ACHN (cell line): ENCODE measurements around the gene ITGB7.
A peak's percentile ranks its signal among the peaks of the same experiment; 100 is the strongest.
"Not testable (repeated sequence)": the region's sequence is repeated elsewhere in the genome, so short reads cannot be mapped to it uniquely, and the experiment has no call there.

Source experiments
- DNase-seq: peaks from one replicate; pipeline ENCODE4 v3.0.0-alpha.2; 2015
- in situ Hi-C: cut with HindIII; loops from 2 replicates; pipeline ENCODE4 v1.10.0; 2017; ENCODE audit warnings: low sequenced_read_pairs, low pct_ligation_motif_present, low pct_unique_long_range_greater_than_20kb

Gene ITGB7

DNA sequence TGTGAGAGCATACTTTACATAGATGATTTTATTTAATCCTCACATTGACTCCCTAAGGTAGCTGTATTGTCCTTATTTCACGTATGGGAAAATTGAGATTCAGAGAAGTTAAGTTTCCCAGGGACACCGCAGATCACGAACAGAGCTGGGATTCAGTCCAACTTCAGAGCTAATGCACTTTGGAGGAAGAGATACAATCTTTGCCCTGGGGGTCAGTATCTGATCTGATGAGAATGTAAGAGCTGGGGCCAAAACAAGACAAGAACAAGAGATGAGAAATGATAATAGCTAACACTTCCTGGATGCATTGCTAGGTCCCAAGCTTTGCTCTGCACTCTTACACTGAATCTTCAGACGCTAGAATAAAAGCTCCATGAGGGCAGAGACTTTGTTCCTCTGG is 20.3 kb downstream of the ITGB7 start:
- no peak for DNase-seq
- in situ Hi-C loops: no loop called here

DNA sequence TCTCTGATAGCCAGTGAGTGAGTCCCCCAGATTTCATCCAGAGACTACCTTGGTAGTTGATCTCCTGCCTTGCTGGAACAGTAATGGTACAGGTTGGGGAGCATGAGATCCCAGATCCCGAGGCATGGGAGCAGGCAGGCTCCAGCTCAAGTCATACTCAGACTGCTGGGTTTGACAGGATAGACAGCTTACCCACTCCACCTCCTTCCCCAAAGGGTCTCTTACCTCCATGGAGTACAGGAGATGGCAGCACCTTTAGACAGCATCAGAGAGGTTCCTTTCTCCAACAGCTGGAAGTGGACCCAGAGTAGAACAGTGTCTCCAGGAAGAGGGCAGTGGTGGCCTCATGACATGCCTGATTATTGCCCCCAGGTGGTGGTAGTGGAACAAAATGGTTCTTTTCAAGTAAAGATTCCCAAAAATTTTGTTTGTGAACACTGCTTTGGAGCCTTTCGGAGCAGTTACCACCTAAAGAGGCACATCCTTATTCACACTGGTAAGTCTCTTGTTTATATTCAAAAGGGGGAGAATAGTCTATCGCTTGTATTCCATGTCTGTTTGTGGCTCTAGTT is 21.4 kb downstream of the ITGB7 start:
- DNase-seq: no peak
- in situ Hi-C loops: no loop called here

DNA sequence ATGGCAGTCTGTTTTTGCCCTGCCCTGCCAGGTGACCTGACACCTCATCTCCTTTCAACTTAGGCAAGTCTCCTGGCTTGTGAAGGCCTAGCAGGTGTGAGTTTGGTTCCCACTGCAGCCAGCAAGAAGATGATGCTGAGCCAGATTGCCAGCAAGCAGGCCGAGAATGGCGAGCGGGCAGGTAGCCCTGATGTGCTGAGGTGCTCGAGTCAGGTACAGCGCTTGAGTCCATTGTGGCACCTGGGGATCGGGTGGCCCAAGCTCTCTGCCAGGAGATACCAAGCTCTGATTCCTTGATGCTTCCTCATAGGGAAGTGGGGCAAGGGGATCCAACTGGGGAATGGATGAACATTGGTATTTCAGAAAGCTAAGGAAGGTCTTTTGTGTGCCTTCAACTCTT is 22.2 kb downstream of the ITGB7 start:
- in situ Hi-C loops: no loop called here

DNA sequence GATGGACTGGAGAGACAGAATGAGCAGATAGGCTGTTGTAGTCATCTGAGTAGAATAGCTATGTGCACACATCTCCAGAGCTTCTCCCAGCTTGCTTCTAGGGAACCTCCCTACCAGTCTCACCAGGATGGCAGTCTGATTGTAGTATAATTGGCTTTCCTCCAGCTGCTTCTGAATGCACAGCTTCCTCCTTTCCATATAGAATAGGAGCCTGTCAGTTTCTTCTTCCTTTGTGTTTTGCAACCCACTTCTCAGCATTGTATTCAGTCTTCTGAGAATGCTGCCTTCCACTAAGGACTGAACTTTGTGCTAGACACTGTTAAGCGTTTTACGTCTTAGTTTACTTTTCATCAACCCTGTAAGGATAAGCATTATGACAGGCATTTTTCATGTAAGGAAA is 24.1 kb downstream of the ITGB7 start:
- DNase-seq: no peak
- in situ Hi-C loops: no loop called here

More for the DNA sequence above, 22.2 kb downstream of the ITGB7 start:
- DNase-seq: no peak

DNA sequence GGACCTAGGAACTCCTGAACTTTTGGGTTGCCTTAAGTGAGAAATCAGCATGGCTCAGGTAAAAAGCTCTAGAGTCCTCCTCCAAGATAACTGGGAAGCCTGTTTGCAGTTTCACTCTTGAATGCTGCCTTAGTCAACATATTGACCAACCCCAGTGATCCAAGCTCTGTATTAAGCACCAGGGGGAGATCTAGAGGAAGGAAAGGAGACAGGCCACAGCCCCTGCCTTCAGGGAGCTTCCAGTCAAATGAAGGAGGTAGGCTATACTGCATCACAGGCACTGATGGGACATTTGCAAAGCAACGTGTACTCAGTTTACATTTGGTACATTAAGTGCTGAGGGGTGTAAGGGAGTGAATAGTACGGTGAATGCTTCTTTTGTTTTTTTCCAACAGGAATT is 25.1 kb downstream of the ITGB7 start:
- in situ Hi-C loops: no loop called here
- no peak for DNase-seq

DNA sequence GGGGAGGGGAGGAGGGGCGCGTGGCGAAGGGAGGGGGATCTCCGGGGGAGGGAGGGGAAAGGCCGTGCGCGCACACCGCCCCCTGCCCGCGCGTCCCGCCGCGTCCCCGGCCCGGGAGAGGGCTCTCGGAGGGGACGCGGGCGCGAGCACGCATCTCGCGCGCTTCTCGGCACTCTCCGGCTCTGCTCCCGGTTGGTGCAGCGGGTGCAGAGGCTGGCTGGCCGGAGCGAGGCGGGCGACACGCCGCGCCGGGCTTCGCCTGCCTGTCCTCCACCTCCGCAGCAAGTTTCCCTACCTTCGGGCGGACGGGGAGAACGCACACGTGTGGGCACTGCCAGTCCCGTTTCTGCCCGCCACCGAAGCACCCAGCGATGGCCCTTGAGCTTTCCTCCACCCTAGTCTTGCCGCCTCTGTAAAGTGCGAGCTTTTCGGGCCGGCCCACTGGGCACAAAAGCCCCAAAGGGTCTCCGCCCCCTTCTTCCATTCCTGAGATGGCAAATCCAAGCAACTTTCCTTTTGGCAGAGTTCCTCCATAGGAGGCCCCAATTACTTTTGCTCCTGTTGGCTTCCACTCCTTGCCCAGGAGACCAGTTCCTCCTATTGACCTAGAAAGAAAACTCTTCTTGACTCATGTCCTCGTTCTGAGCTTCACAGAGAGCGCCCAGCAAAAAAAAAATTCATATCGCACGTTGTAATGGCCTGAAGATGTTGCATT is 26.0 kb downstream of the ITGB7 start:
- DNase-seq: peak; percentile 88
- in situ Hi-C loops: no loop called here

DNA sequence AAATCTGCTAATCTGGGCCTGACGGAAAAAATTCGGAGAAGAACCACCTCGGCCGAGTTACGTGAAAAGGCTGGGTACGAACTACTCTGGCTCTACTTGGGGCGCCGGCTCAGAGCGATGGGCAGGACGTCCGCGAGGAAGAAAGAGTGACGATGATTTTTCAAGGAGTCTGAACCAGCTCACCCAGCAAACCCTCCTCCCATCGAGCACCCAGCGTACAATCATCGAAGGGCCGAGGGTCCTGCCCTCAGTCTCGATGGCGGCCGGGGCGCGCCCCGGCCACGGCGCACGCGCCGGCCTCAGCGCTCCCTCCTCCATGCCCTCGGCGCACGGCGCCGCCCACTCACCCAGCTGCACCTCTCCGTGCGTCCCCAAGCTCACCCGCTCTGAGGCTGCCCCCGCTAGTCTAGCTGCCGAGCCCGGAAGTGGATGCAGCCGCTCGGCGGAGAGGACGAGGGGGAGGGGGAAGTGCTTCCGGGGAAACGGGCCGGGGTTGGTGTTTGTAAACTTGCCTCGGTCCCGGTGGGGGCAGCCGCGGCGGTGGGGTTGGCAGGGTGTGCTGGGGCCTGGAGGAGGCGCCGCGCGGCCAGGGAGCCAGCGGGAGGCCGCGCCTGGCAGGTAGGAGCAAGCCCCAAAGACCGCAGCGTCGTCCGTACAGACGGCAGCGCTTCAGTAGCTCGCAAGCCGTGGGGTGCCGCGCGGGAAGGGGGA is 26.7 kb downstream of the ITGB7 start, which contains the start of the genes CSAD and ZNF740:
CSAD (minus strand) TSS at position 706 of the 711 bp plus-strand sequence. CDS start 7,455 bp downstream, outside the sequence.
ZNF740 (plus strand) TSS at position 503 of the 711 bp plus-strand sequence. CDS start 1,262 bp downstream, outside the sequence.
- DNase-seq: peak; percentile 100
- in situ Hi-C loops: no loop called here

DNA sequence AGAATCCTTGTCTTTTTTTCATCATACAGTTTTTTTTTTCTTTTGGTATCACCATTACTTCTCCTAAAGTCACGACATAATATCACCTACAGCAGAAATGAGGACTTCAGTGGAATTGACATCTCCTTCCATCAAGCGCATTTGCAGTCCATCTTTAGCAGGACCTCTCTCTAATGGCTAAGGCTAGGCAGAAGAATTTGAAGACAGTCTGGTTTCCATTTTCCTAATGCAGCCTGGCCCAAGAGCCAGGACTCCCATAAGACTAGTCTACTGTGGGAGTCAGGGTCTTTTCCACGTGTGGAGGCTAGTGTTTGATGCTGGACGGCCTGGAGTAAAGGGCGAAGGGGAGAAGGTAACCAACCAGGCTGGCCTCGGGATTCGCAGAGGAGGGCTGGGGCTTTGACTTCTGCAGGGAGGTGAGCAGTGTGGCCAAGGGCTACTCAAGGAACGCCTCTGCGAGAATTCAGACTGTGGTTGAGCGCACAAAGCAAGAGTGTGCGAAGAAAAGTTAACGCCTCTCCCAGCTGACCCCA is 27.3 kb downstream of the ITGB7 start:
- no peak for DNase-seq
- in situ Hi-C loops: no loop called here

DNA sequence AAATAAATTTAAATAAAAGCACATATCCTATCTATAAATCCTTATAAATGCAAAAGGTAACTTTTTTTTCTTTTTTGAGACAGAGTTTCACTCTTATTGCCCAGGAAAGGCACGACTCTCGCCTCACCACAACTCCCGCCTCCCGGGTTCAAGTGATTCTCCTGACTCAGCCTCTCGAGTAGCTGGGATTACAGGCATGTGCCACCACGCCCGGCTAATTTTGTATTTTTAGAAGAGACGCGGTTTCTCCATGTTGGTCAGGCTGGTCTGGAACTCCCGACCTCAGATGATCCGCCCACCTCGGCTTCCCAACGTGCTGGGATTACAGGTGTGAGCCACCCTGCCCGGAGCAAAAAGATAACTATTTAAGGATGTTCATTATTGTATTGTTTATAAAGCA is 28.2 kb downstream of the ITGB7 start:
- DNase-seq, in situ Hi-C loops: not testable (repeated sequence)

DNA sequence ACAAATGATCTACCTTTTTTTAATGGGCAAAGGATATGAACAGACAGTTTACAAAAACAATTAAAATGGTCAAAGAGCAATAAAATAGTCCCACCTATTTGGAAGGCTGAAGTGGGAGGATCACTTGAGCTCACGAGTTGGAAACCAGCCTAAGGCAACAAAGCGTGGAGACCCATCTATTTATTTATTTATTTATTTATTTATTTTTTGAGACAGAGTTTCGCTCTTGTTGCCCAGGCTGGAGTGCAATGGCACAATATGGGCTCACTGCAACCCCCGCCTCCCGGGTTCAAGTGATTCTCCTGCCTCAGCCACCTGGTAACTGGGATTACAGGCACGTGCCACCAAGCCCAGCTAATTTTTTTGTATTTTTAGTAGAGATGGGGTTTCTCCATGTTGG is 29.6 kb downstream of the ITGB7 start:
- DNase-seq, in situ Hi-C loops: not testable (repeated sequence)

DNA sequence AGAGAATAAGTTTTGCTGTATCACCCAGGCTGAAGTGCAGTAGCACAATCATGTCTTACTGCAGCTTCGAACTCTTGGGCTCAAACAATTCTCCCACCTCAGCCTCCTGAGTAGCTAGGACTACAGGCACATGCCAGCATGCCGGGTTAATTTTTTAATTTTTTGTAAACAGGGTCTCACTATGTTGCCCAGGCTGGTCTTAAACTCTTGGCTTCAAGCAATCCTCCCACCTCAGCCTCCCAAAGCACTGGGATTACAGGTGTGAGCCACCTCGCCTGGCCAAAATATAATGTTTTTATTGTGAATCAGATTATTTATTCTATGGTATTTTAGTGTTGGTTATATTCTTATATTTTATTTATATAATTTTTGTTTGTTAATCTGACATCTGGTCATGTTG is 30.3 kb downstream of the ITGB7 start:
- in situ Hi-C loops: no loop called here
- DNase-seq: no peak

DNA sequence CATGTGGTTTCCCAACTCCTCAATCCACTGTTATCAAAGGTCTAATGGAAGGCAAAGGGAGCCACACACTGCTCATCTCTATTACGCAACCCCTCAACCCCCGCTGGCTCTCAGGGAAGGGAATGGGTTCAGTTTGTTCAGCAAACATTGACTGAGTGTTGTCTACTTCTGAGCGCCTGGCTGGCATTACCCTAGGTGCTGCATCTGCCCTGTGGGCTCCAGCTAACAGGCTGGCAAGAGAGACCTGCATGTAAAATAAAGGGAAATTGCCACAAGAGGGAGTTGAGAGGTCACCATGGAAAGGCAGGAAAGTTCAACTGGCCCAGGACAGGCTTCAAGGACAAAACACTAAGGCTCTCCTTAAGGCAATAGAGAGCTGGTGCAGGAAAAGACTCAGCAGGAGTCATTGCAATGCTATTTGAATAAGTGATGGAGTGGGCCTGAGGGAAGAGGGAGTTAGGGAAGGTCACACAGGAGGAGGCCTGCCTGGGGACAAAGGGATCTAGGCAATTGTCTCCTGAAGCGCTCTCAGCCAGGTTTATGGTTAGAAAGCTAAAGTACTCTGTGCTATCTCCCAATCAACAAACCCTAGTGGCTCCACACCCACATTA is 32.1 kb downstream of the ITGB7 start:
- in situ Hi-C loops: no loop called here
- peak; percentile 77 for DNase-seq

DNA sequence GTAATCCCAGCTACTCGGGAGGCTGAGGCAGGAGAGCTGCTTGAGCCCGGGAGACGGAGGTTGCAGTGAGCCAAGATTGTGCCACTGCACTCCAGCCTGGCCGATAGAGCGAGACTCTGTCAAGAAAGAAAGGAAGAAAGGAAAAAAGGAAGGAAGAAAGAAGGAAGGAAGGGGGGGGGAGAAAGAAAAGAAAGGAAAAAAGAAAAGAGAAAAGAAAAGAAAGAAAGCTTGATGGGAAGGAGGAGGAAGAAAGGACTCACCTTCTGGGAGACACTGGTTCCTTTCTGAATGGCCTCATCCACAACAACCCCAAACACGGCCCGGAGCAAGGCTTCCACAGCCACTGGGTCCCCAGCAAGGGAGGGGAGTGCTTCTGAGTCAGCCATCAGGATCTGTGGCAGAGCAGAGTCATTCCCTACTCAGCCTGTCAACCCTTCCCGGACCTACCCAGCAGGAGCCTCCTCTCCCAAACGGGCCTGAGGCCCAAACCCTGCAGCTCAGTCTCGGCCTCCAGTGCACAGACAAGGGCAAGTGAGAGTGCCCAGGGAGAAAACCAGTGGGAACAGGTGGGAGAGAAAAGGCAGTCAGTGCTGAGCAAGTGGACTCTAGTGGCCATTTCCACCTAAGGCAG is 33.9 kb downstream of the ITGB7 start:
- in situ Hi-C loops: no loop called here
- no peak for DNase-seq

DNA sequence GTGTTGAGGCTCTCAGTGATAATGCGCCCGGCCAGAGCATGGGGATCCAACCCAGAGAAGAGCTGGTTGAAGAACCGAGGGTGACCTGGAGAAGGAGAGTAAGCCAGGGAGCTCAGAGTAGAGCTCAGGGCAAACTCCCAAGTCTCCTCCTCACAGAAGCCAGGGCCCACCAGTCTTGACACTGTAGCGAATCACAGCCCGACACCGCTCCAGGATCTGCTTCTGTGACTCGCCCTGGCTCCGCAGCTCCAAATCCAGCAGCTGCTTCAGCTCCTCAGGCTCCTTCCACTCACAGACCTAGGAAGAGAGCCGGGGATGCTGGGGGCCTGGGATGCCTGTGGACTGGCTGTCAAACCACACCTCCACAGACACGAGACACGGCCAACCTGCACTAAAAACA is 34.7 kb downstream of the ITGB7 start:
- no peak for DNase-seq
- in situ Hi-C loops: no loop called here

DNA sequence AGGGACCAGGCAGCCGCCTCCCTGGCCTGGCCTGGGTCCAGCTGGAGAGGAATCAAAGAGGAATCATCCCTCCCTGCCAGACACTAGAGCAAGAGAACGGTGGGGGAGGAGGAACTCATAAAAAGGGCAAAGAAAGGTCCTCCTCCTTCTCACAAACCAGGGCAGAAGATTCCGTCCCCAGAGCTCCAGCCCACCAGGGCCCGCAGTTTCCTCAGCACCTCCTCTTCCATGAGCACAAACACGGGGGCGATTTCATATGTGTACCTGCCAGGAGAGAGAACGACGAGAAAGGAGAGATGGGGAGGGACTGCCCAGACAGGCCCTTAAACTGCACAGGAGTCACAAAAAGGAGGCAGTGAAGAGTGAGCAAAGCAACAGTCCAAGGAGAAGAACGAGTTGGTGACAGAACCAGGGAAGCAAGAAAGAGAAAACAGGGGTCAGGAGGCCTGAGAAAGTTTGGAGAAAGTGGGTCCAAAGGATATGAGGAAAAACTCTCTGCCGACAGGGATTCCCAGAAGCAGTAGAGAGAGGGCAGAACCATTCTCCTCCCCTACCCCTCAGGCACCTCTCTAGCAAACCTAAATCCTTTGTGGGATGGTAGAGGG is 35.2 kb downstream of the ITGB7 start:
- no peak for DNase-seq
- in situ Hi-C loops: no loop called here

DNA sequence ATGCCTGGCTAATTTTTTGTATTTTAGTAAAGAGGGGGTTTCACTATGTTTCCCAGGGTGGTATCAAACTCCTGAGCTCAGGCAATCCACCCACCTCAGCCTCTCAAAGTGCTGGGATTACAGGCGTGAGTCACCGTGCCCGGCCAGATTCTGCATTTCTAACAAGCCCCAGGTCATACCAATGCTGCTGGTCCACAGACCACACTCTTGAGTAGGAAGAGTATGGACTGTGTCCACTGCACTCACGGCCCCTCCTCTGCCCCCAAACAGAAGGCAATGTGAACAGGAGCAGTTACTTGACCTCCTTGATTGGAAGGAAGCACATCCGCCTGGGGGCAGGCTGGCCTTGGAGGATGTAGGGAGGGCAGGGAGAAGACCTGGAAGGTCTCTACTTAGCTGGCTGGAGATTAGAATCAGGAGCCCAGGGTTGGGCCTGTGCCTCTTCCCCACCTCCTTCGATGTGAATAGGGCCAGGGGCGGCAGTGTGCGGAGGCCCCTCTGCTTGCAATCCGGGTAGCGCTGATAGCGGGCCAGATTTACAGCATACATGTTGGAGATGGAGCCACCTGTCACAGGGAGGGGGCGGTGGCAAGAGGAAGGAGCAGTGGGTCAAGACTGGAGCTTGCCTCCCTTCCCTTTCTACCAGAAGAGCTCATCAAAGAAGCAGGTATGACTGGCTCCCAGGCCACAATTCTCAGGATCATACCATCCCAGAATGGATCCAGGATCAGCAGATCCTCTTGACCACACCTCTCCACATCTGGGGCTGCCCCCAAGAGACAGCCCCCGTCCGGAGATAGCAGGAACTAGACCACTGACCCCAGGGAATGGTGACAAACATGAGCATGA is 36.0 kb downstream of the ITGB7 start:
- no peak for DNase-seq
- in situ Hi-C loops: no loop called here

DNA sequence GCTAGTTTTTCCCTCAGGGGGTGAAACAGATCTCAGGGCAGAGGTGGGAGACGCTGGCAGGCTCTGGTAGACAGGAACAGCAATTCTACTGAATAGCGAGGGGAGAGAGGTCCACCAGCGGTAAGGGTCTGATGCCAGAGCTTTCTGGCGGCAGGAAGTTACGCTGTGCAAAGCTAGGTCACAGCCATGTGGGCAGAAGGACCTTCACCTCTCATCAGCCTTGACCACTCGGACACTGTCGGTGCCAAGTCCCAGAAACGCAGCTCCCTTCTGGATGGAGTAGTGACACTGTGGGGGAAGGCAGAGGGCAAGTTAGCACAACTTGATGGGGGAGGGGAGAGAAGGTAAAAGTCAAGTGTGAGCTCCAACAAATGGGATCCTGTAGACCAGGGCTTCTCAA is 36.8 kb downstream of the ITGB7 start:
- no peak for DNase-seq
- in situ Hi-C loops: no loop called here
